ENCODE results near the gene DISC1. TPM values are rescaled to one million over a fixed set of nuclear protein-coding genes. Genes with fewer than 3 reads are reported as not detected.

The DISC1 gene
- total RNA-seq, 1 donor from 2014 or later = 5.2 TPM

DNA sequence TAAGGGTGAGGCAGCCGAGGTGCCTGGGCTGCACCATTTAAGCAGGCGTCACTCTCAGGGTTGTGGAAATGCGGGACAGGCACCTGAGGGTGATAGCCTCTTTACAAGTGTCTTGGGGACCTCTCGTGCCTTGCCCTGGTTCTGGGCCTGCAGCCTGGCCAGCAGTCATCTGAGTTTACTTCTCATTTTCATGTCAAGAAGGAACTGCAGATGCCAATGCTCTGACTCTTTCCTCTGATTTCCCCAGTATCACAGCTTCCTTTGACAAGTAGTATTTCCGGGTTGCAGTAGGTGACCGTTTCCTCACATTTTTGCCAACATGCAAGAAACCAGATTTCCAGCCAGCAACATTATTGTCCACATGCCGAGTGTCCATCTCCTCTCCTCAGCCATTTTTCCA lies 286.9 kb downstream of the DISC1 start:
- no peak overlapping the region for H3K27ac Mint-ChIP-seq
- TF ChIP-seq, protein P1, sequence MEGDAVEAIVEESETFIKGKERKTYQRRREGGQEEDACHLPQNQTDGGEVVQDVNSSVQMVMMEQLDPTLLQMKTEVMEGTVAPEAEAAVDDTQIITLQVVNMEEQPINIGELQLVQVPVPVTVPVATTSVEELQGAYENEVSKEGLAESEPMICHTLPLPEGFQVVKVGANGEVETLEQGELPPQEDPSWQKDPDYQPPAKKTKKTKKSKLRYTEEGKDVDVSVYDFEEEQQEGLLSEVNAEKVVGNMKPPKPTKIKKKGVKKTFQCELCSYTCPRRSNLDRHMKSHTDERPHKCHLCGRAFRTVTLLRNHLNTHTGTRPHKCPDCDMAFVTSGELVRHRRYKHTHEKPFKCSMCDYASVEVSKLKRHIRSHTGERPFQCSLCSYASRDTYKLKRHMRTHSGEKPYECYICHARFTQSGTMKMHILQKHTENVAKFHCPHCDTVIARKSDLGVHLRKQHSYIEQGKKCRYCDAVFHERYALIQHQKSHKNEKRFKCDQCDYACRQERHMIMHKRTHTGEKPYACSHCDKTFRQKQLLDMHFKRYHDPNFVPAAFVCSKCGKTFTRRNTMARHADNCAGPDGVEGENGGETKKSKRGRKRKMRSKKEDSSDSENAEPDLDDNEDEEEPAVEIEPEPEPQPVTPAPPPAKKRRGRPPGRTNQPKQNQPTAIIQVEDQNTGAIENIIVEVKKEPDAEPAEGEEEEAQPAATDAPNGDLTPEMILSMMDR (IDR thresholded peaks at IDR 0.05; ENCODE audit: unreplicated experiment) = no peak
- H3K4me1 Mint-ChIP-seq (ENCODE audit: low read depth) = no peaks in the 10 kb centered on the region
- H3K27me3 Mint-ChIP-seq = peaks cover 15% of the 10 kb centered on the region
- no peak overlapping the region for H3K4me3 Mint-ChIP-seq (ENCODE audit: low read depth)
- H3K9me3 Mint-ChIP-seq (ENCODE audit: low read depth) = peaks cover 5% of the 10 kb centered on the region
- H3K36me3 Mint-ChIP-seq (ENCODE audit: insufficient read depth) = peaks cover 1% of the 10 kb centered on the region
- no peak for DNase-seq (ENCODE audit: low spot score, unreplicated experiment)

DNA sequence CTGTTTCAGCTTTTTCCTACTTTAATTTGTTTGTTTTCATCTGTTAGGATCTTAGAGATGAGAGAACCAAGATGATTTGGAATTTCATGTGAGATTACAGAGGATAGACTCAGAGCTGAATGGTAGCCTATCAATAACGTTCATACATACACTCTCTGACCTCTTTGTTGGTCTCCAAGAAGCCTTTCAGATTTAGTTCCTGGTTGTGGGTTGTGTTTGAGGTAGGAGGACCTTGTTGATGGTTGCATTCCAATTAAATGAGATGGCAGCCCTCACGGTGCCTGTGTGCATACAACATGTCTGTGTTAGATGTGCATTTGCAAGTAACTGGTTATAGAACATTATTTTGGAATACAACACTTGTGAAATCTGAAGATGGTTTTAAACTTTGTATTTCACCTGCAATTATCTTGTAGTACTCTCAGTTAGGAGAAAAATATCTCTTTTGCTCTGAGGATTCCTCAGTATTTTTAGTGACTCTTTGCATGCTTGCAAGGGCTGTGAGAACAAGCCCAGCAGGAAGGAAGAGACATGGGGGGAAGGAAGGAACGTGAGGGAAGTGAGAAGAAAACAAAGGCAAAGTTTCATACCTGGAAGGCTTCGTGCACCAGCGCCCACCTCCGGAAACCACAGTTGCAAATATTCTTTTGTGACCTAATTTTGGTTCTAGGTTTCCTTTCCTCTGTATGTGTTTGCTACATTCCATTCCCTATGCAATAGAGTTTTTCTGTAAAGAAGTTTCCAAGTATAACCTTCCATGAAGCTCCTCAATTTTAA lies 291.8 kb downstream of the DISC1 start:
- DNase-seq (ENCODE audit: low spot score, unreplicated experiment) = no peak
- Mint-ChIP-seq H3K9me3 (ENCODE audit: low read depth) (no peaks in the 10 kb centered on the region), H3K36me3 (ENCODE audit: insufficient read depth) (no peaks in the 10 kb centered on the region), H3K4me3 (ENCODE audit: low read depth) (no peak overlapping the region), H3K4me1 (ENCODE audit: low read depth) (peaks cover 8% of the 10 kb centered on the region), H3K27ac (no peak overlapping the region), H3K27me3 (peaks cover 8% of the 10 kb centered on the region)
- TF ChIP-seq, protein P1 (IDR thresholded peaks at IDR 0.05; ENCODE audit: unreplicated experiment) = no peak

DNA sequence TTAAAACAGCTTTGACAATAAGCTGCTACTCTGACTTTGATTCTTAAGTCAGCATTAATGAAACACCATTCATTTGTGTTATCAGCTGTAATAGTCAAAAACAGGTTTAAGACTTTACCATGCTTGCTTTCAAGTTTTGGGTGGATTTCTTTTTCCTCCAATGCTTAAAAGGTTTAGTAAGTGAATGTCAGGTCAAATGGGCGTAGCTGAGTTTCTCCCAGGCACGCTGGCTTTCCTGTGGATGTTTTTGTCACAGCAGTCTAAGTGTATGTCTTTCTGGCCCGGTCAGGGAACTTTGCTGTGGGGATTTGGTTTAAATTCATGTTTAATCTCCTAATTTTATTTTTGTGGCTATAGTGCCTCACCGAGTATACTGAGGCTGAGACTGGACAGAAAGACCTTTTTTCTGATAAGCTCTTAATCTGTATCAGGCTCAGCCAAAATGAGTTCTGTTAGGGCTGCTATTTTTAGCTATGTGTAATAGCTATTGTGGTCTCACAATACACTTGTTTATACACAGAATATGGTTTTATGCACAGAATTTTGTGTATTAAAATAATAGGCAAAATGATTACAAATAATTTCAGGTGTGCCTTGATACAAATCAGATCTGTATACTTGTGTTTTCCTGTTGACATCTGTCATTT lies 292.8 kb downstream of the DISC1 start:
- TF ChIP-seq, protein P1 (IDR thresholded peaks at IDR 0.05; ENCODE audit: unreplicated experiment) = no peak

DNA sequence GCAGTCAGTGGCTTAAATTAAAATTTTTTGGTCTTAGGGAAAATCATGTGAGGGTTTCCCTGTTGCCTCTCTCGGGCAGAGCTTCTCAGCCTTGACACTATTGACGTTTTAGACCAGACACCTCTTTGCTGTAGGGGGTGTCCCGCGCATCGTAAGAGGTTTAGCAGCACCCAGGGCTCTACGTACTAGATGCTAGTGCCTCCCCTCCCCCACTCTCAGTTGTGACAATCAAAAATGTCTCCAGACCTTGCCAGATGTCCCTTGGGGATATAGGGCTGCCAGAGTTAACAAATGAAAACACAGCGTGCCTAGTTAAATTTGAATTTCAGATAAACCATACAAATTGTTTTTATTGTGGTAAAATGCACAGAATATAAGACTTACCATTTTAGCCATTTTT lies 293.3 kb downstream of the DISC1 start:
- H3K9me3 Mint-ChIP-seq (ENCODE audit: low read depth) = no peaks in the 10 kb centered on the region
- DNase-seq (ENCODE audit: low spot score, unreplicated experiment) = no peak
- TF ChIP-seq, protein P1 (IDR thresholded peaks at IDR 0.05; ENCODE audit: unreplicated experiment) = no peak
- peaks cover 10% of the 10 kb centered on the region for H3K4me1 Mint-ChIP-seq (ENCODE audit: low read depth)
- H3K4me3 Mint-ChIP-seq (ENCODE audit: low read depth) = no peak overlapping the region
- H3K36me3 Mint-ChIP-seq (ENCODE audit: insufficient read depth) = no peaks in the 10 kb centered on the region
- H3K27me3 Mint-ChIP-seq = peaks cover 12% of the 10 kb centered on the region
- no peak overlapping the region for H3K27ac Mint-ChIP-seq

More for the DNA sequence above, 292.8 kb downstream of the DISC1 start:
- Mint-ChIP-seq H3K27me3 (peaks cover 12% of the 10 kb centered on the region), H3K4me3 (ENCODE audit: low read depth) (no peak overlapping the region), H3K4me1 (ENCODE audit: low read depth) (peaks cover 10% of the 10 kb centered on the region), H3K27ac (no peak overlapping the region), H3K9me3 (ENCODE audit: low read depth) (no peaks in the 10 kb centered on the region), H3K36me3 (ENCODE audit: insufficient read depth) (no peaks in the 10 kb centered on the region)
- no peak for DNase-seq (ENCODE audit: low spot score, unreplicated experiment)

DNA sequence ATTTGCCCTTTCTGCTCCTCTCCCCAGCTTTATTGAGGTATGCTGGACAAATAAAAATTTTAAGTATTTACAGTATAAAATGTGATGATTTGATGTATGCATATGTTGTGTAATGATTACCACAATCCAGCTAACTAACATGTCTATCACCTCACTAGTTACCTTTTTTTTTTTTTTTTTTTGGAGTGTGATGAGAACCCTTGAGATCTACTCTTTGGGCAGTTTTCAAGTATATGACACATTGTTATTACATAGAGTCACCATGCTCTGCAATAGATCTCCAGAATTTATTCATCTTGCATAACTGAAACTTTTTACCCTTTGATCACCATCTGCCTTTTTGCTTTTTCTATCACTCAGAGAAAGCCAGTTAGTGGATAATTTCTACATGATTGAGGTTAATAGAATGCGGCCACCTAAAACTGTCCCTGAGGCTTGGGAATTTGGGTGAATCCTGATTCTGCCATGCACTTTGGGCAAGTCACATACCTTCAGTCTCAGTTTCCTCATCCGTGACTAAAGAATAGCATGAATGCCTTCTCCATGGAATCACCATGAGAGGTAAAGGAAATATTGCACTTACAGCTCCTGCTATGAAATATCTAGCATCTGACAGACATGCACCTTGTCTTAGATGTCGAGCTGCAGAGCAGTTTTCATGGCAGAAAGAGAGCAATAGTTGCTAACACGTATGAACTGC lies 295.2 kb downstream of the DISC1 start:
- peaks cover 24% of the 10 kb centered on the region for H3K27me3 Mint-ChIP-seq
- no peak for DNase-seq (ENCODE audit: low spot score, unreplicated experiment)
- TF ChIP-seq, protein P1 (IDR thresholded peaks at IDR 0.05; ENCODE audit: unreplicated experiment) = no peak
- no peaks in the 10 kb centered on the region for H3K9me3 Mint-ChIP-seq (ENCODE audit: low read depth)
- no peak overlapping the region for H3K27ac Mint-ChIP-seq
- no peak overlapping the region for H3K4me3 Mint-ChIP-seq (ENCODE audit: low read depth)
- no peaks in the 10 kb centered on the region for H3K36me3 Mint-ChIP-seq (ENCODE audit: insufficient read depth)
- peaks cover 10% of the 10 kb centered on the region for H3K4me1 Mint-ChIP-seq (ENCODE audit: low read depth)

All from progenitor cell of endocrine pancreas (in vitro differentiated cells).